HG03060 (cell line): ENCODE data around the gene NARF.
"Not testable (repeated sequence)": the region's sequence is repeated elsewhere in the genome, so short reads cannot be mapped to it uniquely, and the experiment has no call there.

Source experiments
- ATAC-seq: cut with Tn5 transposase; IDR thresholded peaks from one replicate; pipeline ENCODE4 v1.9.1; 2021; ENCODE audit warnings: low read depth, moderate number of reproducible peaks; ENCODE audit not compliant: unreplicated experiment

Gene NARF

DNA sequence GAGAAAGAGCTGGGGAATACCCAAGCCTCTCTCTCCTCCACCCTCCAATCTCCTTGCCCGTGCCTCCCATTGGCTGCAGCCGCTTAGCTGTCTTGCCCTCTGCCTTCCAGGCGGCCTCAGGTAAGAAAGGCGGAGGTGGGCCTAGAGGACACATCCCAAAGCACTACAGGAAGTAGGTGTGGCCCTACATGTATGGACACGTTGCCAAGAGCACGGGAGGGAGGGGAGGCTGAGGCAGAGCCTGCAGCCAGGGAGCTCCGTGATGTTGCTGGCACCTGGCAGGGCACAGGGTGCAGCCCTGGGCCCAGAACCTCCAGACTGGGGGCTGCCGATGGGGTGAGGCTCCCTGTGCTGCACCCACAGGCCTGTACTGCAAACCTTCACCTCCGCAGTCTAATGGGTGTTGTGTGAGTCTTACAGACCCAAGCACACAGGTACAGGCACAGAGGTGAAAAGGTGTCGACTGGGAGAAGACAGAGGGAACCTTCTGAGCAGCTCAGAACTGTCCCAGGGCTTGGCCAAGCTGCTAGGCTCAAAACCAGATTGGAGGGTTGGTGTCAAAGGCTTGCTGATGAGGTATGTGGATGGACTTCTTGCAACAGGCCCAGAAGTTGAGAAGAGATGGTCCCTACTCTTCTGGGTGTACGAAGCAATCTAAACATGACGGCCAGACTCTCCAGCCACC is 37.4 kb downstream of the NARF start:
- no peak for ATAC-seq

GRCh38 chr17:82496529-82497434 is 38.2 kb downstream of the NARF start:
- peak; percentile 55 for ATAC-seq

- no peak for ATAC-seq
Observed at GRCh38 chr17:82497483-82498405, 39.2 kb downstream of the NARF start.

GRCh38 chr17:82502207-82502606 is 43.7 kb downstream of the NARF start:
- no peak for ATAC-seq

DNA sequence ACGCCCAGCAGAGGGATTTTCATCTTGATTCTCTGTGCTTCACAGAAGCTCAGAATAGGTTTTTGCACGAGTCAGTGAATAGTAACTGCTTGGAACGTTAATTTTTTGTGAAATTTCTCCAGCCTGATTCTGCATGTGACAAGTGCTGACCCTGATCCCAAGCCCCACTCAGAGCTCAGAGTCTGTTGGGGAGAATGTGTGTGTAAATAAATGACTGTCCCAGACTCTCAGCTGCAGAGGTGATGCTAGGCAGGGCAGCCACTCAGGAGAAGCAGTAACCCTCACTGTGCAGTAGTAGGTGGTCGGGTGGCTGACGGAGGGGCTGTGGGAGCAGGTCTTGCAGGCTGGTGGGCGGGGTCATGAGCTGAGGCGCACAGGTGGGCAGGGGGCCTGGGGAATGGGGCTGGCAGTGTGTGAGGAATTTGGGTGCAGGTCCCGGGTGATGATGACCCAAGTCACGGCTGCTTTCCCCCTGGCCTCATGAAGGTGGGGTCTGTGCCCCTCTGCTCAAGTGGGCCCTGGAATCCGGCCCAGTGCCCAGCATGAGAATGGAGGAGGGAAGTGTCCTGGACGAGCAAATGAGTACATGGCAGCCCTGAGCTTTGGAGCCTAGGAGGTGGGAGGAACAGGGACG is 44.7 kb downstream of the NARF start:
- ATAC-seq = no peak

DNA sequence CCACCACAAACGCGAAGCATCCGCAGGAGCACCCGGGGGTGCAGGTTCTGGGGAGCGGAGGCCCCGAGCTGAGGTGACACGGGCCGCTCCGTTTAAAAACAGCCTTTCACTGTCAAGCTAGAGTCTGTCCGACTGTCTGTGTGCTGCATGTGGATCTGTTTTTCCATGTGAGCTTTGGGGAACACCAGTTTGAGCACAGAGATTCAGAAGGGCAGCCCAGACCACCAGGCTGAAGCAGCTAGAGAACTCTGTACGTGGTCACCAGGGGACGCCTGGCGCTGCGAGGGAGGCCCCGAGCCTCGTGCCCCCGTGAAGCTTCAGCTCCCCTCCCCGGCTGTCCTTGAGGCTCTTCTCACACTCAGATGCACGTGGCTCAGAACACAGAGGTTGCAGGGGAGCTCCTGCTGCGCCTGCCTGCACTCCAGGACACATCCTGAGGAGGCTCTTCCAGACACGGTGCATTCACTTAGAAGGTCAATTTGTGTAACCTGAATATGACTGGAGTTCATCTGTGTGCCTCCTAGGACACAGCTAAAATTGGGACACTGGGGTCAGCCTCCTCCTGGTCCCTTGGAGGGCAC is 45.3 kb downstream of the NARF start:
- ATAC-seq = no peak

GRCh38 chr17:82505296-82505695 is 46.8 kb downstream of the NARF start:
- ATAC-seq = no peak

DNA sequence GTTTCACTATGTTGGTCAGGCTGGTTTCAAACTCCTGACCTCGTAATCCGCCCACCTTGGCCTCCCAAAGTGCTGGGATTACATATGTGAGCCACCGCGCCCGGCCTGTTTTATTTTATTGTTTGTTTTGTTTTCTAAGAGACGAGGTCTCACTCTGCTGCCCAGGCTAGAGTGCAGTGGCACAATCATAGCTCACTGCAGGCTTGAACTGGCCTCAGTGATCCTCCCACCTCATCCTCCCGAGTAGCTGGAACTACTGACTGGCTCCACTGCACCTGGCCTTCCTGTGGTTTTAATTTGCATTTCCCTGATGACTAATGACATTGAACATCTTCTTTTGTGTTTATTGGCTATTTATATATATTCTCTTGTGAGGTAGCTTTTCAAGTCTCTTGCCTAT is 47.9 kb downstream of the NARF start:
- ATAC-seq = peak; percentile 88

DNA sequence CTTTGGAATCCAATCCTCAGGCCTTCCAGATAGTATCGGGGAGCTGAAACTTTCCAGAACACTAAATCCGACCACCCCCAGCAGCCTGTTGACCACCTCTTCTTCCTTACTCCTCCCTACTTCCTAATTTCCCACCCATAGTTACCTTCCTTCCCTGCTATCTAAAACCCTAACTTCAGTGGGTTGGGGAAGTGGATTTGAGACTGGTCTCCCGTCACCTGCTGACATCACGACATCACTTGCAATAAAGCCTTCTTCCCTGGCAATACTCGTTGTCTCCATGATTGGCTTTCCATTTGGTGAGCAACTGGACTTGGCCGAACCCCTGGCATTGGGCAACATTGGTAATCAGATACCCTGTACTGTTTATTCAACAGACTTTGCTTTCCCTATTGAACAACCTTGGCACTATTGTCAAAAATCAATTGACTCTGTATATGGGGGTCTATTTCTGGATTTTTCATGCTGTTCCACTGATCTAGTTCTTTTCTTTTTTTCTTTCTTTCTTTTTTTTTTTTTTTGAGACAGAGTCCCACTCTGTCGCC is 49.2 kb downstream of the NARF start:
- ATAC-seq = no peak

DNA sequence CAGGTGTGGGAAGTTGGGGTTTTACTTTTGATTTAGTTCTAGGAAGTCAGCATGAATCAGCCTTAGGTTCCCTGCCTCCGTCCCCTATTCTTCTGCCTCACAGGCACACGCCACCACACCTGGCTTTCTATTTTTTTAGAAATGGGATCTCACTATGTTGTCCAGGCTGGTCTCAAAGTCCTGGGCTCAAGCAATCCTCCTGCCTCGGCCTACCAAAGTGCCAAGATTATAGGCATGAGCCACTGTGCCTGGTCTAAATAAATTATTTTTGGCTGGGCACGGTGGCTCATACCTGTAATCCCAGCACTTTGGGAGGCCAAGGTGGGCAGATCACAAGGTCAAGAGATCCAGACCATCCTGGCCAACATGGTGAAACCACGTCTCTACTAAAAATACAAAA is 53.1 kb downstream of the NARF start:
- ATAC-seq = not testable (repeated sequence)

DNA sequence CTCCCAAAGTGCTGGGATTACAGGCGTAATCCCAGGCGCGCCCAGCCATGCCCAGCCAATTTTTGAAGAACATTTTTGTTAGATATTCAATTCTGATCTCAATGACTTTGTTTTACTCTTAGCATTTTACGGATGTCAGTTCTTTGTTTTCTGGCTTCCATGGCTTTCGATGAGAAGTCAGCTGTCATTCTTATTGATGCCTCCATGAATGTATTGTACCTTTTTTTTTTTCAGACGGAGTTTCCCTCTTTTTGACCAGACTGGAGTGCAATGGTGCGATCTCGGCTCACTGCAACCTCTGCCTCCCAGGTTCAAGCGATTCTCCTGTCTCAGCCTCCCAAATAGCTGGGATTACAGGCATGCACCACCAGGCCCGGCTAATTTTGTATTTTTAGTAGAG is 55.3 kb downstream of the NARF start:
- not testable (repeated sequence) for ATAC-seq

DNA sequence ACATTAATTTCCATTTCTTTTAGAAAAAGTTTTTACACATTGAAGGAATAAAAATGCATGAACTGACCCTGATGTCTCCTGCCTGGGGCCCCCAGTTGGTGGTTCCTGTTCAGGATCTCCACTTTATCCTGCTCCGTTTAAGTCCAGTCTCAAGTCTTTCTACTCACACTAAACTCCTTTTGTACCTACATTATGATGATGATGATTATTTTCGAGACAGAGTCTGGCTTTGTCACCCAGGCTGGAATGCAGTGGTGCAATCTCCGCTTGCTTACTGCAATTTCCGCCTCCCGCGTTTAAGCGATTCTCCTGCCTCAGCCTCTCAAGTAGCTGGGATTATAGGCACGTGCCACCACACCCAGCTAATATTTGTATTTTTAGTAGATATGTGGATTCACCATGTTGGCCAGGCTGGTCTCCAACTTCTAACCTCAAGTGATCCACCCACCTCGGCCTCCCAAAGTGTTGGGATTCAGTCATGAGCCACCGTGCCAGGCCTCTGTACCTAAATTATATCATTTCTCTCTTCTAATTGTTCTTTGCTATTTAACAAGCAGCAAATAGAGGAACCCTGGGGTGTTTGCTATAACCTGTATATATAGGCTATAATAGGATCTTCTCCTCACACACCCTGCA is 58.8 kb downstream of the NARF start:
- no peak for ATAC-seq

- ATAC-seq = no peak
Observed at GRCh38 chr17:82518826-82519810, 60.6 kb downstream of the NARF start, which contains the start of gene FOXK2. Gene FOXK2, plus strand, starts transcription at chr17:82519732. Its CDS starts 157 bp downstream, at chr17:82519889.

- no peak for ATAC-seq
Observed at GRCh38 chr17:82519971-82520903, 61.7 kb downstream of the NARF start.

GRCh38 chr17:82524540-82524939 is 66.0 kb downstream of the NARF start:
- ATAC-seq = no peak

GRCh38 chr17:82525712-82526111 is 67.2 kb downstream of the NARF start:
- no peak for ATAC-seq

- no peak for ATAC-seq
Observed at GRCh38 chr17:82527898-82528297, 69.4 kb downstream of the NARF start.
